GM18498 (cell line): ENCODE results near the gene PRDX5.

Source experiments
- ATAC-seq: cut with Tn5 transposase; IDR thresholded peaks from one replicate; pipeline ENCODE4 v1.9.1; 2021; ENCODE audit warnings: mild to moderate bottlenecking, moderate library complexity; ENCODE audit not compliant: unreplicated experiment

Gene PRDX5

DNA sequence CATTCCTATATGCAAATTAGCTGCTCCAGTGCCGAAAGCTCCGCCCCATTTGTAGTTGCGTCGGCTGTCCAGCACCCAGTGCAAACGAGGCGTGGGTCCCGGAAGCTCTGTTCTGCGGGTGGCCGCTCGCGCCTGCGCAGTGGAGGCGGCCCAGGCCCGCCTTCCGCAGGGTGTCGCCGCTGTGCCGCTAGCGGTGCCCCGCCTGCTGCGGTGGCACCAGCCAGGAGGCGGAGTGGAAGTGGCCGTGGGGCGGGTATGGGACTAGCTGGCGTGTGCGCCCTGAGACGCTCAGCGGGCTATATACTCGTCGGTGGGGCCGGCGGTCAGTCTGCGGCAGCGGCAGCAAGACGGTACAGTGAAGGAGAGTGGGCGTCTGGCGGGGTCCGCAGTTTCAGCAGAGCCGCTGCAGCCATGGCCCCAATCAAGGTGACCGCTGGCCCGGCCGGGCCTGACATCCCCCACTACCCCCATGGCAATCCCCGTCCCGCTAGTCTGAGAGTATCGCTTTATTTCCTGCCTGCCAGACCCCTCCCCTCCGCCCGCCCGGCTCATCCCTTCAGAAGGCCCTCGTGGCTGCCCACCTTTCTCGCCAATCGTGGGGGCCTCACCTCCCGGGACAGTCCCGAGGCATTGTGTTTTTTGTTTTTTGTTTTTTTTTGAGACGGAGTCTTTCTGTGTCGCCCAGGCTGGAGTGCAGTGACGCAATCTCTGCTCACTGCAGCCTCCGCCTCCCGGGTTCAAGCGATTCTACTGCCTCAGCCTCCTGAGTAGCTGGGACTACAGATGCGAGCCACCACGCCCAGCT is at the start of gene PRDX5:
PRDX5 (plus strand) TSS at position 161 of the 805 bp plus-strand sequence; CDS start at position 256, 95 bp downstream.
- ATAC-seq: peak; percentile 73

- peak; percentile 6 for ATAC-seq
Observed at GRCh38 chr11:64268893-64269539, 48.9 kb upstream of the PRDX5 start.

DNA sequence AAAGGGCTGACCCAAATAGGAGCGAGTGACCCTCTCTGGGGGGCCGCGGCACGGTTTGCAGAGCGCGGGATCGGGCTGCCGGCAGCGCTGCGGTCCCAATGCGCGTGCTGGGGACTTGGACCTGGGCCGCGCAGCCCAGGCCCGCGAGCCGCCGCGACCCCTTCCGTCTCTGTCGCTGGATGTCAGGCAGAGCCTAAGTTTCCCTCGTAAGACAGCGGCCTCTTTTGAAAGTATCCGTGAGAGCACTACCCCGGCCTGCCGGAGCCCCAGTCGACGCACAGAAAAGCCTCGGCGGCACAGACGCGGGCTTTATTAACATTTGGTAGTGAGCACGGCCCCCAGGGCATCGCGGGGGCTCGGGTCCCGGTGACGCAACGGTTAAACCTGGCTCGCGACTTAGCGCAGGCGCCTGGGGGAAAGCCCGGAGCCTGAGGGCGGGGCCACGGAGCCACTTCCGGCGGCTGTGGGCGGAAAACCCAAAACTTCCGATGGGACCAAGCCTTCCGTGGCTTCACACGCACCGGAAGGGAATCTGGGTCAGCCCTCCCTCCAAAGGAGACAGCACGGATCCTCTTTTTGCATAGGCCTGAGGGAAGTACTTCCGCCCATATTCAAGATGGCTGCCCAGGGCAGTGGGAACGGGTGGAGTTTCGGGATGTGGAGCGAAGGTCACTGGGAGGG is 48.2 kb upstream of the PRDX5 start:
- peak; percentile 66 for ATAC-seq

DNA sequence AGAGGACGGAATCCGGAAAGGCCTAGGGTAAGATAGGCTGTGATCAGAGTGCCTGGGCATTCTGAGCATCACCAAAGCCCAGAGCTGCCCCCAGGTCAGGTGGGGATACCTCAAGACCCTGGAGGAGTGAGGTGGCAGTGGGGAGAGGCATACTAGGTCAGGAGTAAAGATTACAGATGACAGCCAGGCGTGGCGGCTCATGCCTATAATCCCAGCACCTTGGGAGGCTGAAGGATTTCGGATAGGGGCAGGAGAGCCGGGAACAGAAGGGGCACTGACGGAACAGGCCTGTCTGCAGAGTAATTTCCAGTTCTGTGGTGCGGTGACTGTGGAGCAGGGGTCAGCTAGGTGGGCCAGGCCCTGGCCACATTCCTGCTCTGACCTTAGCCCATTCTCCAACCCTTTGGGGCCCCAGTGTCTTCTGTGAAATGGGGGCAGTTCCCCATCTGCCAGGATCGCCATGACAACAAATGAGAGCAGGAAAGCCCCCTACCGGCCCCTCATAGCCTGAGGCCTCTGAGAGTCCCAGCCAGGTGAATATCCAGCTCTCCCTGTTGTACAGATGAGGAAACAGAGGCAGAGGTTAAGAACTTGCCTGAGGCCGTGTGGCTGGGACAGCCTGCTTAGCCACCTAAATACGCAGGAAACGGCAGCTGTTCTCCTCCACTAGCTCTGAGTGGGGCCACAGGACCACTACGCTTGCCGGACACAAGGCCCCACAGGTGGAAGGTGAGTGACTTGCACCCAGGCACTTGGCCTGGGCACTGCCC is 42.7 kb upstream of the PRDX5 start:
- ATAC-seq: no peak

DNA sequence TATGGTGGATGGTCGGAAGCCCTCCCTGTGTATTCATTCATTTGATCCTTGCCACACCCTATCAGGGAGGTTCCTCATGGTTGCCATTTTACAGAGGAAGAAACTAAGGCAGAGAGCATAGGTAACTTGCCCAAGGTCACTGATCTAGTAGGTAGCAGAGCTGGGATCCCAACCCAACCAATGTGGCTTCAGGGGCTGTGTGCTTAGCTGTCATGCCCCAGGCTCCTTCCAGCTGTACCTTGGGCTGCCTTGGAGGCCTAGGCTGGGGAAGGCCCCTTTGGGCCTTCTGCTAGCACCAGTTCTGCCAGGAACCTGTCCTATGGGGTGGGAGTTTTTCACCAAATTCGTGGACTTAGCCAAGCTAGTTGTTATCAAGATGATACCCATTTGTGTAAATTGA is 42.1 kb upstream of the PRDX5 start:
- ATAC-seq: no peak

DNA sequence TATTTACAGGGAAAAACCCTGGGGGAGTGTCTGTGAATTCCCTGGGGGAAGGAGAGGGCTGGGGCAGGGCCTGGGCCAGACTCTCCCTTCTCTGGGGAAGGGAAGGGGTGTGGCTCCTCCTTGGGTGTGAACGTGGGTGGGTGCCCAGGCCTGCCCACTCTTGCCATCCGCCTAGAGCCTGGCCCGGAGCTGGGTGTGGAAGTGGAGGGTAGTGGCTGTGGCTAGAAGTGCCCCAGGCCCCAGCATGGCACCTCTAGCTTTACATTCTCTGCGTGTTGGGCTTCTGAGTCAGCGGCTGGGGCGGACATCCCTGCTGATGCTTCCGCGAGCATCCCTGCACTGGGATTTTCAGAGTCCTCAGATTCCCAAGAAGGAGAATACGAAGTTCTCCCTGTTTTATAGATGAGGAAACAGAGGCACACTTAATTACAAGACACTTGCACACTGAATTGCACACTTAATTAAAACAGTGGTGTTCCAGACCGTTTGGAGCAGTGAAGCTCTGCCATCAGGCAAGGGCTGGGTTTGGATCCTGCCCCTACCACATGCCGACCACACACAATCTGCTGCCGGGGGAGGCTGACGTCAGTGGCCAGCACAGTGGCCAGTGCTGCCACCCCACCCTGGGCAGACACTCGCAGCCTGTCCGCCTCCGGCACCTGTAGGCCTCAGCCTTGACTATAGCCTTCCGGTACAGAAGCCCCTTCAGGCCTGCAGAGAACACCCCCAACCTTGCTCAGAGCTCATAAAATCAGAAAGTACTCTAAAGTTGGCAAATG is 41.1 kb upstream of the PRDX5 start:
- ATAC-seq: no peak

DNA sequence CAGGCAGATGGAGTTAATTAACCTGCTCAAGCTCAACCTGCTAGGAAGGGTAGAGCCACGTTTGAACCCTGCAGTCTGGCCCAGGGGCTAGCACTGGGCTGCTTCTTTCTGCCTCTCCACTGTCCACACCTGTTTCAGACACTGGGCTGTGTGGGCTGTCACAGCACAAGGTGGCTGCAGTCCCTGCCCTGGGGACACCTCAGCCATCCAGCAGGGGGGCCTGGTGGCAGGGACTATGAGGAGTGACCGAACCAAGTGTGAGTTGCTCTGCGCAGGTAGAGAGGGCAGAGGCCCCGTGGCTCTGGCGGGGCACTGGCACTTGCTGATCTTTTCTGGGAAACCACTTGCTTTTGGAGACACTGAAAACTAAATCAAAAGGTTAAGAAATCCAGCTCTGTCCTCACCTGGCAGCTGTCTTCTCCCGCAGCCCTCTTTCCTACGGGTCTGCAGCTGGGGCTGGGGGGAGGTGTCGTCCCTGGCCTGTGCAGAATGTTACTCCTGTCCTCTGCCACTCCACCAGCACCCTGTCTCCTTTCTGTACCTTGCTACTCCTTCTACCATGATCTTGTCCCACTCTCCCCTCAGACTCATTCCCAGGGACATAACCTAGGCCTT is 39.2 kb upstream of the PRDX5 start:
- no peak for ATAC-seq

- ATAC-seq: no peak
Observed at GRCh38 chr11:64281957-64282770, 35.8 kb upstream of the PRDX5 start.

DNA sequence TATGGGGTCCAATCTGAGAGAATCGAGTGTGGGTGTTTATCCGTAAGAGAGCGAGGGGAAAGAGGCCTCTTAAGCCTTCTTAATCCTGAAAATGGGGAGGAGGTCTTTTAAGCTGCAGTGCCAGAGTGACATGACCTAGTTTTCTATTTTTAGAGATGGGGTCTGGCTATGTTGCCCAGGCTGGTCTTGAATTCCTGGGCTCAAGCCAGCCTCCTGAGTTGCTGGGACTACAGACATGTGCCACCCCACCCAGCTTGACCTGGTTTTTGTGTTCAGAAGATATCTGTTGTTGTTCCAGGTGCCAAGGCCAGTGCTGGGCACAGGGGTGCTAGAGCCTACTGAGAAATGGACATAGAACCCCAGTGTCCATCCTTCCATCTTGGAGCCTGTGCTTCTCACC is 34.8 kb upstream of the PRDX5 start:
- ATAC-seq: no peak

GRCh38 chr11:64284048-64284961 is 33.6 kb upstream of the PRDX5 start, which contains the start of gene BAD:
Gene BAD, minus strand, starts transcription at chr11:64284665. Its CDS starts 297 bp downstream, at chr11:64284368.
- ATAC-seq: peak; percentile 67

DNA sequence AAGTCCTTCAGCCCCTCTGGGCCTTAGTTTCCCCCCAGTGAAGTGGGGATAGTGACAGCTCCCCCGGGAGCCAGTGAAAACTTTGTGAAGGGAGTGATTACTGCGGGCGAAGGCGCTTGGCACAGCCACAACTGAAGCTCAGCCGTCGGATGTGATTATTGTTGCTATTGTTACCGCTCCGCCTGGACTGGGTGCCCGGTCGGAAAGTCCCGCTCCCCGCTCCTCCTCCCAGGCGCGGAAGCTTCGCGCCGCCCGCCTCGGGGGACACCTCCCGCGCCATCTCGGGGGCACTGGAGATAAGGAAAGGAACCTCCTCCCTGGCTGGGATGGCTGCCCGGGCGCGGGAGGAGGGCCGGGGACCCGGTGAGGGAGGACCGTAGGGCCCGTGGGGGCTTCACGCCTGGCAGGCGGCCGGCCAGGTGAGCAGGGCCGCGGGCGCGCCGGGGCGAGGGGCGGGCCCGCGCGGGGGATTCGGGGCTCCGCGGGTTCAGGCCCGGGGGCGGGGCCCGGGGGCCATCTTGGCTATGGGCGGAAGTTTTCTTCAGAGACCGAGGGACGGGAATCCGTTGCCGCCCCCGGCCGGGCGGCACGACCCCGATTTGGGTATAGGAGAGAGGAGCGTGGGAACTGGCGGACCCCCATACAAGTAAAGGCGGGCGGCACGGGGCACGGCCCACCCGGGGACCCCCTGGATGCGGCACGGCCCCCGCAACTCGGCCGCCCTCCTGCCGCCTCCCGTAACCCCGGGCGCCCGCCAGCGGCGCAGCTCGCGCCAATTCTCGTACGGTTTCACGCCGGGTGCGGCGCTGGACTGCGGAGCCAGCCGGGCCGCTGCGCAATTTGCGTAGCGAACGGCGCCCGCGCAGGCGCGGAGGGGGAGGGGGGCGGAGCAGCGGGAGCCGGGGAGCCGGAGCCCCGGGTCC is 32.7 kb upstream of the PRDX5 start, which contains the start of gene GPR137:
GPR137 (plus strand) TSS at position 887 of the 923 bp plus-strand sequence. CDS start 677 bp downstream, outside the sequence.
- ATAC-seq: peak; percentile 62

- ATAC-seq: no peak
Observed at GRCh38 chr11:64285885-64286800, 31.8 kb upstream of the PRDX5 start.

- ATAC-seq: no peak
Observed at GRCh38 chr11:64286801-64287159, 31.1 kb upstream of the PRDX5 start.

GRCh38 chr11:64287676-64288352 is 30.1 kb upstream of the PRDX5 start:
- ATAC-seq: no peak

GRCh38 chr11:64288353-64288750 is 29.6 kb upstream of the PRDX5 start:
- ATAC-seq: no peak
